Embryonic facial prominence (tissue), 1 donor: ENCODE data around the gene ZNF154.
A peak's percentile ranks its signal among the peaks of the same experiment; 100 is the strongest.
"Not testable (repeated sequence)": the region's sequence is repeated elsewhere in the genome, so short reads cannot be mapped to it uniquely, and the experiment has no call there.

Experiments used
- DNase-seq: peaks from one replicate; pipeline ENCODE4 v3.0.0-alpha.2; 2016; ENCODE audit errors: extremely low spot score

The ZNF154 gene

DNA sequence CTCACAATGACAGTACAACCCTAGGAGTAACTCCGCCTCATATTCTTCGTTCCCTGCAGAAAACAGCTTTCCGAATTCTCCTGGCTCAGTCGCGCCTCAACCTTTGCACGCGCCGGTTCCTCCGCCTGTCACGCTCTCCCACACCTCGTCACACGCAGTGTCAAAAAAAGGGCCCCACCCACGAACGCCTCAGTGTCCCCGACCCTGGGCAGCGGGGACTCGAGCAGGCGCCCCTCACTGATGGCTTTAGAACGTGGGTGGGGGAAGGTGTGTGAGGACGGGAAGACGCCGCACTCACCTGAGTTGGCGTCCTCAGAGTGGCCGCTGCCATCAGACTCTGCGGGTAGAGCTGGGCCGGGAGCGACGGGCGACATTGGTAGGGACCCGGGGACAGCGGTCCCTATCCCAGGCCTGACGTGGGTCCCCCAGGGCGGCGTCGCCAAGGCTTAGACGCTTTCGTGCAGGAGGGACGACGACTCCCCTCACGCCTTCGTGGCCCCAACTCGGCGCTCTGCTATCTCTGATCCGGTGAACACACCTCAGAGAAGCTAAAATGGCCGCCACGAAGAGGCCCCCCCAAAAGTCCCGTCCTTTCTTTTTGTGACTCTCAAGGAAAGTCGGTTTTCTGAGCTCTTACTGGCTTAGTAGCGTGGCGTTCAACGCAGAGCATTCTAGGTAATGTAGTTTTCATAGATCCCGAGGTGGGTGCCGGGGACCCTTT lies at the start of gene ZNF154:
TSS of gene ZNF154 (minus strand) at position 564 of the 721 bp plus-strand sequence. CDS start at position 331, 233 bp downstream.
- peak; percentile 89 for DNase-seq

- DNase-seq = no peak
Observed at GRCh38 chr19:57757941-57758340, 48.9 kb upstream of the ZNF154 start.

- no peak for DNase-seq
Observed at GRCh38 chr19:57755031-57755430, 46.0 kb upstream of the ZNF154 start.

GRCh38 chr19:57754091-57754673 lies 45.2 kb upstream of the ZNF154 start:
- DNase-seq = no peak

- DNase-seq = no peak
Observed at GRCh38 chr19:57748029-57748428, 39.0 kb upstream of the ZNF154 start.

- DNase-seq = no peak
Observed at GRCh38 chr19:57747472-57747807, 38.4 kb upstream of the ZNF154 start.

- DNase-seq = peak; percentile 82
Observed at GRCh38 chr19:57746580-57747471, 37.8 kb upstream of the ZNF154 start, which contains the start of gene ZNF776. TSS of gene ZNF776 (plus strand) at chr19:57746815. CDS start at chr19:57747059, 244 bp downstream.

GRCh38 chr19:57738770-57739169 lies 29.8 kb upstream of the ZNF154 start:
- DNase-seq = not testable (repeated sequence)

GRCh38 chr19:57738320-57738719 lies 29.3 kb upstream of the ZNF154 start:
- not testable (repeated sequence) for DNase-seq

DNA sequence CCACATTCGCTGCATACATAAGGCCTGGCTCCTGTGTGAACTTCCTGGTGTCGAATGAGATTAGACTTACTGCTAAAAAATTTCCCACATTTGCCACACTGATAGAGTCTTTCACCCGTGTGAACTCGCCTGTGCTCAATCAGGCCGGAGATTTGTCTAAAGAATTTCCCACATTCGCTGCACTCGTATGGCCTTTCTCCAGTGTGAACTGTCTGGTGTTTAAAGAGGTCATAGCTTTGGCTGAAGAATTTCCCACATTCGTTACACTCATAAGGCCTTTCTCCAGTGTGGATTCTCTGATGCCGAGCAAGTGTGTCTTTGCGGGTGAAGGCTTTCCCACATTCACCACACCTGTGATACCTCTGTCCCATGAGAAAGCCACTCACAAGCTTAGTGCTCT lies 11.9 kb upstream of the ZNF154 start:
- DNase-seq = no peak

GRCh38 chr19:57719901-57720519 lies 11.0 kb upstream of the ZNF154 start:
- DNase-seq = no peak

- DNase-seq = no peak
Observed at GRCh38 chr19:57719424-57719823, 10.4 kb upstream of the ZNF154 start.

DNA sequence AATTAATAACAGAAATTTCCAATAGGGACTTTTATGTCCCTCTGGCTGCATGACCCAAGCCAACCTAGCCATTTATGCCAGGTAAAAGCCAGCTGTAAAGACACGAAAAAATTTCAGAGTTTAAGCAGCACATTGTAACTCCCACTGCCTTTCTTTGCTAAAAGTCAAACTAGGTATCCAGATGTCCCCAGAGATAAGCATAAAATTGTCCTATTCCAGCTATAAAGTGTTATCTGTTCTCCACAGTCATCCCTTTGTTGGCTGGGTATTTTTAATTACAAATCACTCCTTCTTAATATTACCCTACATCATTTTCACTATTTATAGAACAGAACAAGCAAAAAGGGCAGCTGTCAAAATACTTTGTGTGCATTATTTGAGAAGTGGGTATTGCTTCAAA lies 3.2 kb upstream of the ZNF154 start:
- no peak for DNase-seq

- no peak for DNase-seq
Observed at GRCh38 chr19:57709616-57710015, 612 bp upstream of the ZNF154 start.

DNA sequence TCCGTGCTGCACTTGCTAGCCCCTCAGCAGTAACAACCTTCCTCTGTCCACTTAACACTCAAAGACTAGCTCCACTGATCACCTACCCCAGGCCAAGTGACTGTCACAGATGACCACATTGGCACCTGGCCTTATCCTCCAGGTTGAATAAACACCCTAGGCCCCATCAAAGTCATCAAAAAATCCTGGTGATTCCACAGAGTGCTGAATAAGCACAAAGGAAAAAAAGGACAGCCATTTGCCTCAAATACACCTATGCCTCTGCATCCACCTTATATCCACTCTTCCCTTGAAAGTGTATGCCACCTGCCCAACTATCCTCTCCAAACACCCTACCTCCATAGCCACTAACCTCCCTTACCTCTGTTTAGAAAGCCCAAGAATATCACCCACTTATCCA lies 2.7 kb downstream of the ZNF154 start:
- no peak for DNase-seq

GRCh38 chr19:57701625-57702024 lies 7.4 kb downstream of the ZNF154 start:
- no peak for DNase-seq

DNA sequence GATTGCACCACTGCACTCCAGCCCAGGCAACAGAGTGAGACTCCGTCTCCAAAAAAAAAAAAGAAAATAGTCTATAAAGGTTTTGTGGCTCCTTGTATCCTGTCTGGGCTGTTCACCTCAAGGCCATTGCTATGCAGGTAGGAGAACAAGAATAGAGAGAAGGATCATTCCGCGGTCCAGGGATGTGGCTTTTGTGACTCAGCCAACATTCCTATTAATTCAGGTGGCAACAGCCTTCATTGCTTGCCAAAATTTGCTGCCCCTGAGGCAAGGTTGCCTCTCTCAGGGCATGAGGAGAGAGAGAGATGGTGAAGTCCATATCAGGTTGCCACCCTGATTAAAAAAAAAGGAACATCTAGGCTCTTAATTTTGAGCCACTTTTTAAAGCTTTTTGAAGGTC lies 19.3 kb downstream of the ZNF154 start:
- DNase-seq = no peak

DNA sequence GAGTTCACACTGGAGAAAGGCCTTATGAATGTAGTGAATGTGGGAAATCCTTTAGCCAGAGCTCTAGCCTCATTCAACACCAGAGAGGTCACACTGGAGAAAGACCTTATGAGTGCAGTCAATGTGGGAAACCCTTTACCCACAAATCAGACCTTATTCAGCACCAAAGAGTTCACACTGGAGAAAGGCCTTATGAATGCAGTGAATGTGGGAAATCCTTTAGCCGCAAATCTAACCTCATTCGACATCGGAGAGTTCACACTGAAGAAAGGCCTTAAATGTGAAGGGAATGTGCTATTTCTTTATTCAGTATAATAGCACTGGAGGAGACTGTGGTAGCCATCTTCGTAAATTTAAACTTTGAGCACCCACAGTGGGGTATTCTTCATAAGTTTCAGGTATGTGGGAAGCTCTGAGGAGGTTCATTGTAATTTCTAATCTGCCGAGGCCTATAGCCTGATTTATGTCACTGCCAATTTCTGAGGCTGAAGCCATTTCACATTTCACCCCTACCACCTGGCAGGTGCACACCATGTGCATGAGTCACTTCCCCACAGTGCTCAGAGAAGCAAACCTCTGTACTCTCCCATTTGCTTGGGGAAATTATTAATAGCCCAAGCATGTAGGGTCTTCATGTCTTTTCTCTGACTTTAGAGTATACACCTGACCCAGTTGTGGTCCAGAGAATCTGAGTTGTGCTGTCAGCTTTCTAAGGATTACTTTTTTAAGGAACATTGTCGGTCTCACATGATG lies 20.8 kb downstream of the ZNF154 start:
- no peak for DNase-seq

DNA sequence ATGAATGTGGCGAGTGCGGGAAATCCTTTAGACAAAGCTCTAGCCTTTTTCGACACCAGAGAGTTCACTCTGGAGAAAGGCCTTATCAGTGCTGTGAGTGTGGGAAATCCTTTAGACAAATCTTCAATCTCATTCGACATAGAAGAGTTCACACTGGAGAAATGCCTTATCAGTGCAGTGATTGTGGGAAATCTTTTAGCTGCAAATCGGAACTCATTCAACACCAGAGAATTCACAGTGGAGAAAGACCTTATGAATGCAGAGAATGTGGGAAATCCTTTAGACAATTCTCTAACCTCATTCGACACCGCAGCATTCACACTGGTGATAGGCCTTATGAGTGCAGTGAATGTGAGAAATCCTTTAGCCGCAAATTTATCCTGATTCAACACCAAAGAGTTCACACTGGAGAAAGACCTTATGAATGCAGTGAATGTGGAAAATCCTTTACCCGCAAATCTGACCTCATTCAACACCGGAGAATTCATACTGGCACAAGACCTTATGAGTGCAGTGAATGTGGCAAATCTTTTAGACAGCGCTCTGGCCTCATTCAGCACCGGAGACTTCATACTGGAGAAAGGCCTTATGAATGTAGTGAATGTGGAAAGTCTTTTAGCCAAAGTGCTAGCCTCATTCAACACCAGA lies 21.5 kb downstream of the ZNF154 start:
- DNase-seq = no peak

DNA sequence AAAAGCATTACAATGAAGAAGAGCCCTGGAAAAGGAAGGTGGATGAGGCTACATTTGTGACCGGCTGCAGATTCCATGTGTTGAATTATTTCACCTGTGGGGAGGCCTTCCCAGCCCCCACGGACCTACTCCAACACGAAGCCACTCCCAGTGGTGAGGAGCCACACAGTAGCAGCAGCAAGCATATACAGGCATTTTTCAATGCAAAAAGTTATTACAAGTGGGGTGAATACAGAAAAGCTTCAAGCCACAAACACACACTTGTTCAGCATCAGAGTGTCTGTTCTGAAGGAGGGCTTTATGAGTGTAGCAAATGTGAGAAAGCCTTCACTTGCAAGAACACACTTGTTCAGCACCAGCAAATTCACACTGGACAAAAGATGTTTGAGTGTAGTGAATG lies 22.3 kb downstream of the ZNF154 start:
- no peak for DNase-seq

DNA sequence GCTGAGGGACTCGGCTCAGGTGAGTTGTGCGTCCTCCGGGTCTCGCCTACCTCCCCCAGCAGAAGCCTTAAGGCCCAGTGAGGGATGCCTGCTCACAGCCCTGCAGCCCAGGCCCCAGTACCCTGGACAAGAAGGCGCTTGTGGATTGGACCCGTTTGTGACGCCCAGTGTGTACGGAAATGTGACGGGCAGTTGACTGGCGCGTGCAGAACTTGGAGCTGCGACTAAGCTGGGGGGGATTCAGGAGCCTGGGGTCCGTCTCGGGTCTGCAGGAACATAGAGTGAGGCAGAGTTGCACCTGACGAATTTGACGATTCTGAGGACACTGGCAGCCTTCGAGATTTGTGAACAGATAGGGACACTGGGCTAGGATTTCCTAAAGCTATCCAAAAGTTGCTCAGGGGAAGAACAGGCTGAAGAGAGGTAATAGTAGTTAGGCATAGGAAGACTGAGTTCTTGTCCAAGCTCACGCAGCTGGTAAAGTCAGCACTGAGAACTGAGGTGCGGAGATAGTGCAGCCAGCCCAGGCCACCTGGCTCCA lies 26.7 kb downstream of the ZNF154 start:
- no peak for DNase-seq
